Liver (tissue), 3 donors: ENCODE results near the gene RFPL3.

Source experiments
- EGR1 ChIP-seq, 2 donors: IDR thresholded peaks; 2 replicates each; pipeline ENCODE4 v1.6.1; 2016 to 2018; ENCODE audit warnings: antibody characterized with exemption in 2 of 2, low read depth in 2 of 2
- RAD21 ChIP-seq, 2 donors: IDR thresholded peaks; 2 replicates each; pipeline ENCODE4 v1.6.1; 2016; ENCODE audit warnings: antibody characterized with exemption in 2 of 2, mild to moderate bottlenecking in 2 of 2
- TF ChIP-seq, protein P1 (sequence below): IDR thresholded peaks from 2 replicates; pipeline ENCODE4 v1.6.1; 2016; ENCODE audit warnings: antibody characterized with exemption
- TF ChIP-seq, protein P2 (sequence below): fragments of 150-350 bp; IDR thresholded peaks from 2 replicates; pipeline ENCODE4 v1.5.1; 2017; ENCODE audit warnings: improper control_type of control experiment, low read depth, low read length; ENCODE audit not compliant: missing input control
- donor health status: healthy.
- donor health status: healthy.

DNA sequence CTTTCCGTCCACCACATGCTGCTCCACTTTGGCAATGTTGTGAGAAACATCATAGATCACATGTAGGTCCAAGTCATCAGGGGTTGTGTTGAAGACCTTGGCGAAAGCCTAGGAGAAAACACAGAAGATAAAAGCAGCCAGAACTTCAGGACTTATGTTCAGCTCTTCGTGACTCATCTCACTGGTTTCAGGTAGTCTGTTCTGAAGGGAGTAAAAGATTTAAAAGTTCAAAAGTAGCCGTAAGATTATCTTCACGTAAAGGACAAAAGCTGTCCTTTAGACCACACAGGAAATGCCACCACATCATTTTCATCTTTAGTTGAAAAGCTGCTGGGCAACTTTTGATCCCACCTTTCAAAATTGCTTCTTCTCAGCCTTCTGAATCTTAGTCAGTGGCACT is 37.4 kb downstream of the RFPL3 start:
- TF ChIP-seq, protein P1, sequence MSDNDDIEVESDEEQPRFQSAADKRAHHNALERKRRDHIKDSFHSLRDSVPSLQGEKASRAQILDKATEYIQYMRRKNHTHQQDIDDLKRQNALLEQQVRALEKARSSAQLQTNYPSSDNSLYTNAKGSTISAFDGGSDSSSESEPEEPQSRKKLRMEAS = no peak
- TF ChIP-seq, protein P2, sequence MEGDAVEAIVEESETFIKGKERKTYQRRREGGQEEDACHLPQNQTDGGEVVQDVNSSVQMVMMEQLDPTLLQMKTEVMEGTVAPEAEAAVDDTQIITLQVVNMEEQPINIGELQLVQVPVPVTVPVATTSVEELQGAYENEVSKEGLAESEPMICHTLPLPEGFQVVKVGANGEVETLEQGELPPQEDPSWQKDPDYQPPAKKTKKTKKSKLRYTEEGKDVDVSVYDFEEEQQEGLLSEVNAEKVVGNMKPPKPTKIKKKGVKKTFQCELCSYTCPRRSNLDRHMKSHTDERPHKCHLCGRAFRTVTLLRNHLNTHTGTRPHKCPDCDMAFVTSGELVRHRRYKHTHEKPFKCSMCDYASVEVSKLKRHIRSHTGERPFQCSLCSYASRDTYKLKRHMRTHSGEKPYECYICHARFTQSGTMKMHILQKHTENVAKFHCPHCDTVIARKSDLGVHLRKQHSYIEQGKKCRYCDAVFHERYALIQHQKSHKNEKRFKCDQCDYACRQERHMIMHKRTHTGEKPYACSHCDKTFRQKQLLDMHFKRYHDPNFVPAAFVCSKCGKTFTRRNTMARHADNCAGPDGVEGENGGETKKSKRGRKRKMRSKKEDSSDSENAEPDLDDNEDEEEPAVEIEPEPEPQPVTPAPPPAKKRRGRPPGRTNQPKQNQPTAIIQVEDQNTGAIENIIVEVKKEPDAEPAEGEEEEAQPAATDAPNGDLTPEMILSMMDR = no peak
- no peak for TF ChIP-seq EGR1 (IDR thresholded peaks at IDR 0.05; ENCODE audit: low read depth in 2 of 2)
- no peak for TF ChIP-seq RAD21 (IDR thresholded peaks at IDR 0.05)
